ENCODE results near the gene MYBPHL. TPM values are rescaled to one million over a fixed set of nuclear protein-coding genes. Genes with fewer than 3 reads are reported as not detected.

MYBPHL gene
- total RNA-seq, 2 experiments from 2014 or later = not detected

- intact Hi-C loops (cut with micrococcal nuclease) = no loop called here
- no peak for ATAC-seq
- POLR2A ChIA-PET = interaction anchor here (0.6 to 1.1 kb wide), 2 partner anchors 42 to 219 kb away, joined by 3 to 4 read pairs; no protein-coding TSS in a partner anchor
- CTCF ChIA-PET = interaction anchor here (0.7 to 4.6 kb wide), 5 partner anchors 11 to 267 kb away, joined by 3 to 47 read pairs (median 4); partner anchors contain the start of gene SORT1
- Mint-ChIP-seq H3K36me3 (ENCODE audit: low read depth) (no peaks in the 10 kb centered on the region), H3K27ac (no peak overlapping the region), H3K4me1 (ENCODE audit: low read depth) (peaks cover 2% of the 10 kb centered on the region), H3K9me3 (no peaks in the 10 kb centered on the region), H3K4me3 (no peak overlapping the region), H3K27me3 (no peaks in the 10 kb centered on the region)
- TF ChIP-seq, protein P1, sequence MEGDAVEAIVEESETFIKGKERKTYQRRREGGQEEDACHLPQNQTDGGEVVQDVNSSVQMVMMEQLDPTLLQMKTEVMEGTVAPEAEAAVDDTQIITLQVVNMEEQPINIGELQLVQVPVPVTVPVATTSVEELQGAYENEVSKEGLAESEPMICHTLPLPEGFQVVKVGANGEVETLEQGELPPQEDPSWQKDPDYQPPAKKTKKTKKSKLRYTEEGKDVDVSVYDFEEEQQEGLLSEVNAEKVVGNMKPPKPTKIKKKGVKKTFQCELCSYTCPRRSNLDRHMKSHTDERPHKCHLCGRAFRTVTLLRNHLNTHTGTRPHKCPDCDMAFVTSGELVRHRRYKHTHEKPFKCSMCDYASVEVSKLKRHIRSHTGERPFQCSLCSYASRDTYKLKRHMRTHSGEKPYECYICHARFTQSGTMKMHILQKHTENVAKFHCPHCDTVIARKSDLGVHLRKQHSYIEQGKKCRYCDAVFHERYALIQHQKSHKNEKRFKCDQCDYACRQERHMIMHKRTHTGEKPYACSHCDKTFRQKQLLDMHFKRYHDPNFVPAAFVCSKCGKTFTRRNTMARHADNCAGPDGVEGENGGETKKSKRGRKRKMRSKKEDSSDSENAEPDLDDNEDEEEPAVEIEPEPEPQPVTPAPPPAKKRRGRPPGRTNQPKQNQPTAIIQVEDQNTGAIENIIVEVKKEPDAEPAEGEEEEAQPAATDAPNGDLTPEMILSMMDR (IDR thresholded peaks at IDR 0.05) = no peak
- DNase-seq = no peak
Measured at GRCh38 chr1:109265741-109266330, 41.0 kb downstream of the MYBPHL start.

GRCh38 chr1:109265016-109265415 lies 41.8 kb downstream of the MYBPHL start:
- peaks cover 2% of the 10 kb centered on the region for H3K4me1 Mint-ChIP-seq (ENCODE audit: low read depth)
- no peaks in the 10 kb centered on the region for H3K9me3 Mint-ChIP-seq
- CTCF ChIA-PET = interaction anchor here (0.7 to 4.6 kb wide), 7 partner anchors 10 to 268 kb away, joined by 3 to 47 read pairs (median 6); partner anchors contain the start of gene SORT1
- ATAC-seq = no peak
- no peak overlapping the region for H3K4me3 Mint-ChIP-seq
- DNase-seq = no peak
- no peaks in the 10 kb centered on the region for H3K36me3 Mint-ChIP-seq (ENCODE audit: low read depth)
- POLR2A ChIA-PET = interaction anchor here (1.1 to 1.5 kb wide), 2 partner anchors 10 to 41 kb away, joined by 3 to 4 read pairs; no protein-coding TSS in a partner anchor
- TF ChIP-seq, protein P1 (IDR thresholded peaks at IDR 0.05) = no peak
- no peak overlapping the region for H3K27ac Mint-ChIP-seq
- intact Hi-C loops (cut with micrococcal nuclease) = no loop called here
- H3K27me3 Mint-ChIP-seq = no peaks in the 10 kb centered on the region

DNA sequence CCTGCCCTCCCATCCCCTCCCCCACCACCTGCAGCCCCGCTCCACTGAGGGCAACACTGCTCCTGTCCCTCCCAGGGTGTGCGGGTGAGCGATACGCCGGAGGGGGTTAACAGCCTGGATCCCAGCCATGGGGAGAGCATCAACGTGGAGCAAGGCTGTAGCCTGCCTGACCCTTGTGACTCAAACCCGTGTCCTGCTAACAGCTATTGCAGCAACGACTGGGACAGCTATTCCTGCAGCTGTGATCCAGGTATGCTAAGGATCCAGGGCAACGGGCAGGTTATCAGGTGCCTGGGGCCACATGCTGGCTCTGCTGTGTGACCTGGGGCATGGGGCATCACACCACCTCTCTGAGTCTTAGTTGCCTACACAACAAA lies 42.4 kb downstream of the MYBPHL start:
- DNase-seq = no peak
- ChIA-PET POLR2A (interaction anchor here (1.1 to 1.5 kb wide), 2 partner anchors 10 to 41 kb away, joined by 3 to 4 read pairs; no protein-coding TSS in a partner anchor), CTCF (interaction anchor here (0.6 to 4.6 kb wide), 13 partner anchors 13 to 268 kb away, joined by 3 to 47 read pairs (median 4); partner anchors contain the start of genes SARS1 and SORT1)
- intact Hi-C loops (cut with micrococcal nuclease) = loop anchor here (5.0 kb wide), 3 partner anchors 57 to 268 kb away; partner anchors contain the start of gene SORT1
- TF ChIP-seq, protein P1 (IDR thresholded peaks at IDR 0.05) = no peak
- H3K27me3 Mint-ChIP-seq = no peaks in the 10 kb centered on the region
- no peak overlapping the region for H3K27ac Mint-ChIP-seq
- H3K4me3 Mint-ChIP-seq = no peak overlapping the region
- no peak for ATAC-seq
- no peaks in the 10 kb centered on the region for H3K36me3 Mint-ChIP-seq (ENCODE audit: low read depth)
- H3K4me1 Mint-ChIP-seq (ENCODE audit: low read depth) = peaks cover 2% of the 10 kb centered on the region
- no peaks in the 10 kb centered on the region for H3K9me3 Mint-ChIP-seq

DNA sequence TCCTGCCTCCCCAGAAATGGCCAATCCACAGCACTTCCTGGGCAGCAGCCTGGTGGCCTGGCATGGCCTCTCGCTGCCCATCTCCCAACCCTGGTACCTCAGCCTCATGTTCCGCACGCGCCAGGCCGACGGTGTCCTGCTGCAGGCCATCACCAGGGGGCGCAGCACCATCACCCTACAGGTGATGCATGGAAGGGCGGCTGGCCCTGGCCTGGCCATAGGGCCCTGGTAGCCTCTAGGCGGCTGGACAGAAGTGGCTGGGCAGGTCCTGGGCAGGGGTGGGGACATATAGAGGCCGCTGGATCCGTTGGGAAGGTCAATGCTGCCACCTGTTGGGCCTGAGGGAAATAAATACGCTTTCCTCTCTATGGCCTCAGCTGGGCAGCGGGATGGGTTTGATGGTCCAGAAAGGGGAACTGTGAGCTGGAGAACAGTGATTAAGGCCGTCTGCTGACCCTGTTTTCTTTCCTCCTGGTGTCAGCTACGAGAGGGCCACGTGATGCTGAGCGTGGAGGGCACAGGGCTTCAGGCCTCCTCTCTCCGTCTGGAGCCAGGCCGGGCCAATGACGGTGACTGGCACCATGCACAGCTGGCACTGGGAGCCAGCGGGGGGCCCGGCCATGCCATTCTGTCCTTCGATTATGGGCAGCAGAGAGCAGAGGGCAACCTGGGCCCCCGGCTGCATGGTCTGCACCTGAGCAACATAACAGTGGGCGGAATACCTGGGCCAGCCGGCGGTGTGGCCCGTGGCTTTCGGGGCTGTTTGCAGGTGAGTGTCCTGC lies 43.0 kb downstream of the MYBPHL start:
- Mint-ChIP-seq H3K4me3 (peak overlapping the region; percentile 12), H3K4me1 (ENCODE audit: low read depth) (peaks cover 2% of the 10 kb centered on the region), H3K9me3 (no peaks in the 10 kb centered on the region), H3K36me3 (ENCODE audit: low read depth) (no peaks in the 10 kb centered on the region), H3K27me3 (no peaks in the 10 kb centered on the region), H3K27ac (peak overlapping the region; percentile 76)
- CTCF ChIA-PET = interaction anchor here (0.6 to 4.6 kb wide), 16 partner anchors 11 to 269 kb away, joined by 3 to 47 read pairs (median 4); partner anchors contain the start of genes SARS1 and SORT1
- DNase-seq (peak; percentile 89), ATAC-seq (peak; percentile 99)
- intact Hi-C loops (cut with micrococcal nuclease) = loop anchor here (5.0 kb wide), 3 partner anchors 56 to 269 kb away; partner anchors contain the start of gene SORT1
- POLR2A ChIA-PET = interaction anchor here (0.6 to 1.5 kb wide), 2 partner anchors 9 to 30 kb away, joined by 4 to 6 read pairs; no protein-coding TSS in a partner anchor
- TF ChIP-seq, protein P1 (IDR thresholded peaks at IDR 0.05) = peak; percentile 97

Data from activated CD8-positive, alpha-beta T cell treated with anti-CD3 and anti-CD28 coated beads for 36 hours (primary cell).